HepG2 (cell line): ENCODE results near the gene RABGAP1. TPM values are rescaled to one million over a fixed set of nuclear protein-coding genes. Genes with fewer than 3 reads are reported as not detected.

Experiments
- ATM ChIP-seq: fragments of 450-650 bp; IDR thresholded peaks from 2 replicates; pipeline ENCODE4 v1.7.1; 2017; ENCODE audit warnings: mild to moderate bottlenecking, borderline replicate concordance
- KAT7 ChIP-seq: IDR thresholded peaks from 2 replicates; pipeline ENCODE4 v1.6.1; 2018; ENCODE audit warnings: borderline replicate concordance, missing compliant biosample characterization
- KDM6A ChIP-seq: IDR thresholded peaks from 2 replicates; pipeline ENCODE4 v1.6.1; 2016; ENCODE audit warnings: low read depth
- KLF11 ChIP-seq: IDR thresholded peaks from 2 replicates; pipeline ENCODE4 v1.6.1; 2016; ENCODE audit warnings: missing compliant biosample characterization
- MNT ChIP-seq: fragments of 450-650 bp; IDR thresholded peaks from 2 replicates; pipeline ENCODE4 v1.6.1; 2016
- NONO ChIP-seq, 2 experiments: fragments of 450-650 bp in 1 of 2; sonication (generic) in 1 of 2; formaldehyde crosslinking in 1 of 2; IDR thresholded peaks in 1 of 2; conservative IDR thresholded peaks in 1 of 2; 2 replicates each; pipeline versions ENCODE4 v1.6.1 to v1.8.0; 2017 to 2022; ENCODE audit warnings: mild to moderate bottlenecking in 1 of 2, missing genetic modification reagents in 1 of 2, moderate library complexity in 1 of 2
- PRDM10 ChIP-seq: sonication (generic); formaldehyde crosslinking; IDR thresholded peaks from 2 replicates; pipeline ENCODE4 v1.4.0; 2020; ENCODE audit warnings: low read depth, missing genetic modification reagents
- RAD51 ChIP-seq: fragments of 450-650 bp; IDR thresholded peaks from 2 replicates; pipeline ENCODE4 v1.6.1; 2016; ENCODE audit warnings: borderline replicate concordance
- SUZ12 ChIP-seq: fragments of 150-350 bp; IDR thresholded peaks from 2 replicates; pipeline ENCODE4 v1.6.1; 2014; ENCODE audit warnings: low read depth, low read length
- ZFP91 ChIP-seq: sonication (generic); formaldehyde crosslinking; IDR thresholded peaks from 2 replicates; pipeline ENCODE4 v1.9.0; 2022; ENCODE audit warnings: missing genetic modification reagents, mild to moderate bottlenecking, borderline replicate concordance
- ZNF234 ChIP-seq: sonication (generic); formaldehyde crosslinking; conservative IDR thresholded peaks from 2 replicates; pipeline ENCODE4 v1.5.1; 2020; ENCODE audit warnings: mild to moderate bottlenecking, missing genetic modification reagents
- ZNF253 ChIP-seq: sonication (generic); formaldehyde crosslinking; IDR thresholded peaks from 2 replicates; pipeline ENCODE4 v1.8.0; 2022; ENCODE audit warnings: mild to moderate bottlenecking, missing genetic modification reagents, borderline replicate concordance
- ZNF329 ChIP-seq: sonication (generic); formaldehyde crosslinking; IDR thresholded peaks from 2 replicates; pipeline ENCODE4 v1.9.0; 2021; ENCODE audit warnings: low read depth, mild to moderate bottlenecking, missing genetic modification reagents
- ZNF430 ChIP-seq: sonication (generic); formaldehyde crosslinking; IDR thresholded peaks from 2 replicates; pipeline ENCODE4 v1.9.0; 2021; ENCODE audit warnings: mild to moderate bottlenecking, missing genetic modification reagents
- ZNF432 ChIP-seq: sonication (generic); formaldehyde crosslinking; IDR thresholded peaks from 2 replicates; pipeline ENCODE4 v1.5.0; 2020; ENCODE audit warnings: missing genetic modification reagents, mild to moderate bottlenecking, borderline replicate concordance
- ZNF451 ChIP-seq: sonication (generic); formaldehyde crosslinking; IDR thresholded peaks from 2 replicates; pipeline ENCODE4 v1.5.0; 2020; ENCODE audit warnings: mild to moderate bottlenecking, missing genetic modification reagents
- ZNF512 ChIP-seq: sonication (generic); formaldehyde crosslinking; IDR thresholded peaks from 2 replicates; pipeline ENCODE4 v1.4.0; 2020; ENCODE audit warnings: mild to moderate bottlenecking, missing genetic modification reagents
- ZNF678 ChIP-seq: sonication (generic); formaldehyde crosslinking; IDR thresholded peaks from 2 replicates; pipeline ENCODE4 v1.4.0; 2020; ENCODE audit warnings: mild to moderate bottlenecking, missing genetic modification reagents
- ZNF7 ChIP-seq: IDR thresholded peaks from 2 replicates; pipeline ENCODE4 v1.6.1; 2016; ENCODE audit warnings: missing biosample characterization, missing genetic modification reagents
- ZNF749 ChIP-seq: sonication (generic); formaldehyde crosslinking; IDR thresholded peaks from 2 replicates; pipeline ENCODE4 v1.8.0; 2022; ENCODE audit warnings: mild to moderate bottlenecking, missing genetic modification reagents, moderate library complexity, borderline replicate concordance
- ZNF790 ChIP-seq: sonication (generic); formaldehyde crosslinking; IDR thresholded peaks from 2 replicates; pipeline ENCODE4 v1.8.0; 2022; ENCODE audit warnings: missing genetic modification reagents, mild to moderate bottlenecking, borderline replicate concordance
- ZNF891 ChIP-seq: sonication (generic); formaldehyde crosslinking; IDR thresholded peaks from 2 replicates; pipeline ENCODE4 v1.5.0; 2020; ENCODE audit warnings: mild to moderate bottlenecking, missing genetic modification reagents
- ZZZ3 ChIP-seq: sonication (generic); formaldehyde crosslinking; IDR thresholded peaks from 2 replicates; pipeline ENCODE4 v1.4.0; 2020; ENCODE audit warnings: missing genetic modification reagents, mild to moderate bottlenecking, borderline replicate concordance
- polyA plus RNA-seq, 8 experiments: library from polyadenylated mRNA; depleted of rRNA in 3 of 8; stranded (reverse) in 7 of 8; unstranded in 1 of 8; fragments of >200 nt; fragmentation: Illumina TruSeq in 4 of 8; extraction: Trizol in 4 of 8; gene quantifications; 2 replicates each; pipeline versions ENCODE4 v1.2.1 to v1.2.3, GENCODE V29; 2011 to 2016; ENCODE audit warnings: low read depth in 4 of 8, missing spikeins in 1 of 8, mixed read lengths in 1 of 8; ENCODE audit not compliant: insufficient read depth in 1 of 8
- total RNA-seq, 5 experiments: library from RNA; depleted of rRNA; stranded (reverse); fragments of >200 nt; fragmentation: Illumina TruSeq; extraction: Trizol; gene quantifications; 2 replicates each; pipeline ENCODE4 v1.2.3, GENCODE V29; 2016; ENCODE audit warnings: low read depth in 1 of 5

RABGAP1 gene
- total and polyA plus RNA-seq, 2 of the 13 experiments (the other 11 are each of a cell fraction or from before 2014, with no cell fraction given): 19.1 to 19.3 TPM

GRCh38 chr9:123011878-123012528, 71.2 kb downstream of the RABGAP1 start (continued):
- TF ChIP-seq ZNF749 (CRISPR knock-in tag) (no peak), ZNF329 (CRISPR knock-in tag) (no peak), SUZ12 (no peak), ZNF253 (CRISPR knock-in tag) (no peak), ZNF891 (CRISPR knock-in tag) (no peak), PRDM10 (CRISPR knock-in tag) (no peak), ZNF790 (CRISPR knock-in tag) (no peak), RAD51 (no peak), ZNF7 (CRISPR knock-in tag) (no peak), ZNF430 (CRISPR knock-in tag) (no peak), MNT (no peak), ZNF451 (CRISPR knock-in tag) (no peak), ZNF234 (CRISPR knock-in tag) (no peak), ZFP91 (CRISPR knock-in tag) (no peak), KAT7 (CRISPR knock-in tag) (no peak), ZNF678 (CRISPR knock-in tag) (no peak), NONO (IDR thresholded peaks at IDR 0.05) (no peak), NONO (CRISPR knock-in tag; conservative IDR thresholded peaks at IDR 0.05) (0 out of 2 replicates have a peak, but pooled peaks have one; percentile 39), ZZZ3 (no peak), KLF11 (CRISPR knock-in tag) (no peak), ATM (peak; percentile 40; the same call in 1 of the 2 replicates), KDM6A (no peak), ZNF512 (CRISPR knock-in tag) (no peak), ZNF432 (CRISPR knock-in tag) (no peak)
